Measurements from ENCODE around the gene CD101.

- TF ChIP-seq, protein P1, sequence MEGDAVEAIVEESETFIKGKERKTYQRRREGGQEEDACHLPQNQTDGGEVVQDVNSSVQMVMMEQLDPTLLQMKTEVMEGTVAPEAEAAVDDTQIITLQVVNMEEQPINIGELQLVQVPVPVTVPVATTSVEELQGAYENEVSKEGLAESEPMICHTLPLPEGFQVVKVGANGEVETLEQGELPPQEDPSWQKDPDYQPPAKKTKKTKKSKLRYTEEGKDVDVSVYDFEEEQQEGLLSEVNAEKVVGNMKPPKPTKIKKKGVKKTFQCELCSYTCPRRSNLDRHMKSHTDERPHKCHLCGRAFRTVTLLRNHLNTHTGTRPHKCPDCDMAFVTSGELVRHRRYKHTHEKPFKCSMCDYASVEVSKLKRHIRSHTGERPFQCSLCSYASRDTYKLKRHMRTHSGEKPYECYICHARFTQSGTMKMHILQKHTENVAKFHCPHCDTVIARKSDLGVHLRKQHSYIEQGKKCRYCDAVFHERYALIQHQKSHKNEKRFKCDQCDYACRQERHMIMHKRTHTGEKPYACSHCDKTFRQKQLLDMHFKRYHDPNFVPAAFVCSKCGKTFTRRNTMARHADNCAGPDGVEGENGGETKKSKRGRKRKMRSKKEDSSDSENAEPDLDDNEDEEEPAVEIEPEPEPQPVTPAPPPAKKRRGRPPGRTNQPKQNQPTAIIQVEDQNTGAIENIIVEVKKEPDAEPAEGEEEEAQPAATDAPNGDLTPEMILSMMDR (conservative IDR thresholded peaks at IDR 0.05; ENCODE audit: low read length) = no peak
- TF ChIP-seq EZH2phosphoT487 (IDR thresholded peaks at IDR 0.05; ENCODE audit: borderline replicate concordance, low read depth, low read length) = no peak
These were observed 12.6 kb downstream of the CD101 start for GRCh38 chr1:117014209-117014608.
